ENCODE results near the gene LRRC19. TPM values are rescaled to one million over a fixed set of nuclear protein-coding genes. Genes with fewer than 3 reads are reported as not detected.

The LRRC19 gene
- total RNA-seq, 1 experiment from 2014 or later = not detected

- Histone ChIP-seq H3K36me3 (ENCODE audit: low read depth, low read length) (no peaks in the 10 kb centered on the region), H3K9me3 (ENCODE audit: low read length) (no peaks in the 10 kb centered on the region), H2AFZ (ENCODE audit: low read length) (no peak overlapping the region), H4K20me1 (ENCODE audit: low read length) (no peaks in the 10 kb centered on the region), H3K4me1 (ENCODE audit: insufficient read depth, low read length) (no peaks in the 10 kb centered on the region), H3K79me2 (ENCODE audit: low read length) (no peaks in the 10 kb centered on the region), H3K27me3 (ENCODE audit: low read length) (no peaks in the 10 kb centered on the region), H3K27ac (ENCODE audit: low read length) (no peak overlapping the region), H3K9ac (ENCODE audit: low read length) (no peak overlapping the region), H3K4me2 (ENCODE audit: low read length) (no peak overlapping the region), H3K4me3 (ENCODE audit: low read length) (no peak overlapping the region), H3F3A (ENCODE audit: low read length, unreplicated experiment) (no peaks in the 10 kb centered on the region), H3K9me2 (replicated peaks; ENCODE audit: low read length) (no peaks in the 10 kb centered on the region)
- TF ChIP-seq EZH2phosphoT487 (IDR thresholded peaks at IDR 0.05; ENCODE audit: borderline replicate concordance, low read length) (no peak), EZH2 (IDR thresholded peaks at IDR 0.05; ENCODE audit: low read length, unreplicated experiment) (no peak)
- TF ChIP-seq, protein P1, sequence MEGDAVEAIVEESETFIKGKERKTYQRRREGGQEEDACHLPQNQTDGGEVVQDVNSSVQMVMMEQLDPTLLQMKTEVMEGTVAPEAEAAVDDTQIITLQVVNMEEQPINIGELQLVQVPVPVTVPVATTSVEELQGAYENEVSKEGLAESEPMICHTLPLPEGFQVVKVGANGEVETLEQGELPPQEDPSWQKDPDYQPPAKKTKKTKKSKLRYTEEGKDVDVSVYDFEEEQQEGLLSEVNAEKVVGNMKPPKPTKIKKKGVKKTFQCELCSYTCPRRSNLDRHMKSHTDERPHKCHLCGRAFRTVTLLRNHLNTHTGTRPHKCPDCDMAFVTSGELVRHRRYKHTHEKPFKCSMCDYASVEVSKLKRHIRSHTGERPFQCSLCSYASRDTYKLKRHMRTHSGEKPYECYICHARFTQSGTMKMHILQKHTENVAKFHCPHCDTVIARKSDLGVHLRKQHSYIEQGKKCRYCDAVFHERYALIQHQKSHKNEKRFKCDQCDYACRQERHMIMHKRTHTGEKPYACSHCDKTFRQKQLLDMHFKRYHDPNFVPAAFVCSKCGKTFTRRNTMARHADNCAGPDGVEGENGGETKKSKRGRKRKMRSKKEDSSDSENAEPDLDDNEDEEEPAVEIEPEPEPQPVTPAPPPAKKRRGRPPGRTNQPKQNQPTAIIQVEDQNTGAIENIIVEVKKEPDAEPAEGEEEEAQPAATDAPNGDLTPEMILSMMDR (conservative IDR thresholded peaks at IDR 0.05; ENCODE audit: low read depth, low read length) = no peak
- POLR2A ChIA-PET (ENCODE audit: unreplicated experiment) = no interaction called here
- BruUV-seq (replicated peaks) = no TSS peak
- intact Hi-C loops (cut with micrococcal nuclease) = no loop called here
- CTCF ChIA-PET = no interaction called here
- DNase-seq (no peak), ATAC-seq (no peak)
Measured at GRCh38 chr9:26983340-26983739, 22.1 kb downstream of the LRRC19 start.

DNA sequence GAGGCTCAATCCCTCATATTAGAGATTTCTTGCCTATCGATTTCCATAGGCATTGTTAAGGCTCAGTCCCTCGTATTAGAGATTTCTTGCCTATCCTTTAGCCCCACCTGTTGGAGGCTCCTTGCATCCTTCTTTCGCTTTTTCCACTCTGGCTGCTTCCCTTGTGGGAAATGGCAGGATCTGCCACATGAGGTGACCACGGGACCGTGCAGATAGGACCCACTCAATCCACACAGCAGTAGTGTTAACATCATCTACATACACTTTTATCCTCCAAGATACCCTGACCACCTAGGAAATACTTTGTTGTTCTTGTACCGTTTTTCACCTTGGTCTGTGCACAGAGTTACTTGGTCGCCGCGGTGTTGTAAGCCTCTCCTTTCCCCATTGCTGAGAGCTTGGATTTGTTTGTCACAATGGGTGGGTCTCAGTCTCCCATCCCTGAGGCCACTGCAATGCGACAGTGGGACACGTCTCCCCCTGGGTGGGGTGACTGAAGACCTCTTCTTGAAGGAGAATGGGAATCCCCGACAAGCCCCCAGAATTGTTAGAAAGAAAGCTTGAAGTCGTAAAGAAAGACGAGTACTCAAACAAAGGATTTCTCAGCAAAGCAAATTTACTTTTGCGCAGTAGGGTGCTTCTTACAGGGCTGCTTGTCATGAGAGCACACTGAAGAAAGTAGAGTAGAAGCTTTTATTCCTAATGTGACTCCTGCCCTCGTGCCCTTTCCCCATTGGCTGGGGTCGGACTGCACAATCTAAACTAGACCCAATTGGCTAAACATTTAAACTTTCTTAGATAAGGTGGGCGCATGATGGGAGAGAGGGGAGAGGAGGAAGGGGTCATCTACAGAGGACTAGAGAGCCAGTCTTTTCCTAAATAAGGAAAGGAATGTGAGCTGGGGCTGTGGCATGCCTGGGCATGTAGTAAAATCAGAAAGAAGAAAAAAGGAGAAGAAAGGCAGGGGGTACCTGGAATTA, 29.5 kb downstream of the LRRC19 start:
- Histone ChIP-seq H3K79me2 (ENCODE audit: low read length) (no peaks in the 10 kb centered on the region), H3K36me3 (ENCODE audit: low read depth, low read length) (no peaks in the 10 kb centered on the region), H3K9me3 (ENCODE audit: low read length) (no peaks in the 10 kb centered on the region), H3K4me1 (ENCODE audit: insufficient read depth, low read length) (no peaks in the 10 kb centered on the region), H3K27ac (ENCODE audit: low read length) (no peak overlapping the region), H3K9ac (ENCODE audit: low read length) (no peak overlapping the region), H4K20me1 (ENCODE audit: low read length) (no peaks in the 10 kb centered on the region), H3K4me3 (ENCODE audit: low read length) (no peak overlapping the region), H3F3A (ENCODE audit: low read length, unreplicated experiment) (no peaks in the 10 kb centered on the region), H3K27me3 (ENCODE audit: low read length) (no peaks in the 10 kb centered on the region), H2AFZ (ENCODE audit: low read length) (no peak overlapping the region), H3K9me2 (replicated peaks; ENCODE audit: low read length) (no peaks in the 10 kb centered on the region), H3K4me2 (ENCODE audit: low read length) (no peak overlapping the region)
- no TSS peak for BruUV-seq (replicated peaks)
- TF ChIP-seq EZH2phosphoT487 (IDR thresholded peaks at IDR 0.05; ENCODE audit: borderline replicate concordance, low read length) (no peak), EZH2 (IDR thresholded peaks at IDR 0.05; ENCODE audit: low read length, unreplicated experiment) (no peak)
- TF ChIP-seq, protein P1 (conservative IDR thresholded peaks at IDR 0.05; ENCODE audit: low read depth, low read length) = peak; percentile 56
- no peak; the same call in 1 of the 2 replicates for ATAC-seq
- intact Hi-C loops (cut with micrococcal nuclease) = loop anchor here (10.0 kb wide), 1 partner anchor 231 kb away; no protein-coding TSS in a partner anchor
- peak; percentile 47 for DNase-seq
- ChIA-PET POLR2A (ENCODE audit: unreplicated experiment) (no interaction called here), CTCF (no interaction called here)

GRCh38 chr9:26974927-26975326, 30.5 kb downstream of the LRRC19 start:
- Histone ChIP-seq H3K4me3 (ENCODE audit: low read length) (no peak overlapping the region), H3K4me2 (ENCODE audit: low read length) (no peak overlapping the region), H3K27ac (ENCODE audit: low read length) (no peak overlapping the region), H3F3A (ENCODE audit: low read length, unreplicated experiment) (no peaks in the 10 kb centered on the region), H4K20me1 (ENCODE audit: low read length) (no peaks in the 10 kb centered on the region), H3K27me3 (ENCODE audit: low read length) (no peaks in the 10 kb centered on the region), H2AFZ (ENCODE audit: low read length) (no peak overlapping the region), H3K4me1 (ENCODE audit: insufficient read depth, low read length) (no peaks in the 10 kb centered on the region), H3K9ac (ENCODE audit: low read length) (no peak overlapping the region), H3K36me3 (ENCODE audit: low read depth, low read length) (no peaks in the 10 kb centered on the region), H3K9me2 (replicated peaks; ENCODE audit: low read length) (no peaks in the 10 kb centered on the region), H3K79me2 (ENCODE audit: low read length) (no peaks in the 10 kb centered on the region), H3K9me3 (ENCODE audit: low read length) (no peaks in the 10 kb centered on the region)
- TF ChIP-seq, protein P1 (conservative IDR thresholded peaks at IDR 0.05; ENCODE audit: low read depth, low read length) = no peak
- no peak for TF ChIP-seq EZH2 (IDR thresholded peaks at IDR 0.05; ENCODE audit: low read length, unreplicated experiment)
- TF ChIP-seq EZH2phosphoT487 (IDR thresholded peaks at IDR 0.05; ENCODE audit: borderline replicate concordance, low read length) = no peak
- BruUV-seq (replicated peaks) = no TSS peak
- DNase-seq (no peak), ATAC-seq (no peak)
- ChIA-PET CTCF (no interaction called here), POLR2A (ENCODE audit: unreplicated experiment) (no interaction called here)
- intact Hi-C loops (cut with micrococcal nuclease) = loop anchor here (10.0 kb wide), 1 partner anchor 230 kb away; no protein-coding TSS in a partner anchor
